Measurements from ENCODE around the gene TSPAN11.

Gene TSPAN11

DNA sequence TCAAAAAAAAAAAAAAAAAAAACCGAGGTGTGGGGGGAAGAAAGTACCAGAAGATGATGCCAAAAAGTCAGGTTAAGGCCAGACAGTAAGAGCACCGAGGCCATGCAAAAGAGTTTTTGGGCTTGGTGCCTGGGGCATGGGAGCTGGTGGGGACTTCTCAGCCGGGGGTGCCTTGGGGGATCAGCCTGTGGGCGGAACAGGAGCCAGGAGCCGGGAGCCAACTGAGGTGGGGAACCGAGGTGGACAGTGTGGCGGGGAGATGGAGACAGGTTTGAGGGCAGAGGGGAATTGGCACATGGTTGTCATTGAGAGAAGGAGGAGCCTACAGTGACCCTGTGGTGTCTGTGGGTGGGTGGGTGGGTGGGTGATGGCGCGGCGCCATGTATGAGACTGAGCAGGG lies 33.2 kb downstream of the TSPAN11 start:
- no peak for DNase-seq (ENCODE audit: low spot score)

DNA sequence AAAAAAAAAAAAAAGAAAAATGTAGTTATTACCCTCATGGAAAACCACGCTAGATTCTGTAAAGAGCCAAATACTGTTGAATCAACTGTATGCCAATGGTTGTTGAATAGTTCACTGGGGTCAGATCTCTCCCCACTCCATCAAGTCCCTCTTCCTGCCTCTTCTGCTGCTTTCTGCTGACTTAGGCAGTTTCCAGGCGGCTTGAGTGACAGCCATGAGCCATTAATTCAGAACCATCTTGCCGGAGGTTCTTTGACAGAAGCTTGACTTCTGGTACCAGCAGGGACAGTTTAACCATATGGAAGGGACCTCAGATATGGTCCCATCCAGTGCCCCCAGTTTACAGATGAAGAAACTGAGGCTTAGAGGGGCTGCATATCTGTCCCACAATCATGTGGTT lies 34.5 kb downstream of the TSPAN11 start:
- no peak for DNase-seq (ENCODE audit: low spot score)

DNA sequence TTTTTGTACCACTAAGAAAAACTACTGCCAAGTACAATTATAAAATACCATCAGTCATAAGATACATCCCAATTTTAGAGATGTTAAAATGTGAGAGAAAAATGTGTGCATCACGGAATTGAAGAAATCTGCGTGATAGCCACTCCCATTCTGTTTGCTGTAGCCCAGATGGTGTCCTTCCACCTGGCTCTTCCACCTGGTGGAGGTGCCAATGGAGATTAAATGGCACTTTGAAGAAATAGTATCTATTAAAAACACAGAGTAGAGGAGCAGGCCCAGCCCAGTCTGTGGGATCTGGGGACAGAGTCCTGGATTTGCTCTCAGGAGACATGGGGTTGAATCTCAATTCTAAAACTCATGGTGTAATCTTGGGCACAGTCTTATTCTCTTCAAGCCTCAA lies 35.5 kb downstream of the TSPAN11 start:
- no peak for DNase-seq (ENCODE audit: low spot score)

DNA sequence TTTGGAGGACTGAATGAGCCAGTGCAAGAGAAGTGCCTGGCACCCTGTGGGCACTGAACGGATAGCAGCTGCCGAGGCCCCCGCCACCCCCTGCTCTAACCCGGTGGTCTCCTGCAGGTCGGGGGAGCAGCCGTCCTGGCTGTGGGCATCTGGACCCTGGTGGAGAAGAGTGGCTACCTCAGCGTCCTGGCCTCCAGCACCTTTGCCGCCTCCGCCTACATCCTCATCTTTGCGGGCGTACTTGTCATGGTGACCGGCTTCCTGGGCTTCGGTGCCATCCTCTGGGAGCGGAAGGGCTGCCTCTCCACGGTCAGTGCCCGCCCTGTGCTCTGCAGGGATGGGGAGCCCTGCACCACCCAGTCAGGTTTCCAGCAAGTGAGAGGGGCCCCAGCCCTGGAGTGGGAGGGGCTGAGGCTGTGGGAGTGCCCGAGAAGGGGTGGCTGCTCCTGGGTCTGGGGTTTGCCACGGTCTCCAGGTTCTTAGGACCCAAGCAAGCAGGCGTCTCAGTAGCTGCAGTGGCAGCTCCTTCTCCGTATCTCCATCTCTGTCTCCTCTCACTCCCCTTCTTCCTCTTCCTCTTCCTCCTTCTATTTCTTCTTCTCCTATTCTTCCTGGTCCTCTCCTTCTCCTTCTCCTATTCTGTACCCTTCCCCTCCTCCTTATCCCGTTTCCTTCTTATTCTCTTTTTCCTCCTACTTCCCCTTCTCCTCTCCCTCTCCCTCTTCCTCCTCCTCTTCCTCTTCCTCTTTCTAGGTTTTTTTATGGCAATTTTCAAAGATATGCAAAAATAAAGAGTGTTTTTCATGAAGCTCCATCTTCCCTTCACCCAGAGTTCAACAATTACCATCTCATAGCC lies 37.4 kb downstream of the TSPAN11 start:
- DNase-seq (ENCODE audit: low spot score) = no peak

DNA sequence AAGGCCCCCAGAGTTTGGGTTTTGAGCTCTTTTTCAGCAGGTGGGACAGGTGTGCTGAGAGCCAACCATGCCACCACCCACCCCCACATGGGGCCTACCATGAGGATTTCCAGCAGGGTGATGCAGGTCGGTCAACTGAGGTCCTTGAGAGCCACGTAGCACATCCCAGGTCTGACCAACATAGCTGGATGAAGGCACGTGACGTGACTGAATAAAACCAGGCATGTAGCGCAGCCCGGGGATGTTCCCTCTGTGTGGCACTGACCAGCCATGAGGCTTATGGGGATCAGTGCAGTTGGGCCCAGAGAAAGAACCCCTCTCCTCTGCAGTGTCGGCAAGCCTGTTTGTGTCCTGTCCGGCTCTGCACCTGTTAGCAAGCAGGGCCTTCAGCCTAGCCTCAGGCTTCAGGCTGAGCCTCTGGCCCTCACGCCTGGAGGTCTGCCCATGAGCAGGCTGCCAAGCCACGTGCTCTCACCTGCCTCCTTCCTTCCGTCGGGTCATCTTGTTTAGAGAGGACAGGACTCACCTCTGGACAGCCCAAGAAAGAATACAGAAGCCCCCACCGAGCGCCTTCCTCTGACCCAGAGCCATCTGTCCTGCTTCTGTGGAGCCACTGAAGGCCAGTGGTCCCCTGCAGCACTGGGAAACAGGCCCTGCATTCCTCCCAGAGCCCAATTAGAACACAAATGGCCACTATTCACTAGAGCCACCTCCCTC lies 38.5 kb downstream of the TSPAN11 start:
- no peak for DNase-seq (ENCODE audit: low spot score)

DNA sequence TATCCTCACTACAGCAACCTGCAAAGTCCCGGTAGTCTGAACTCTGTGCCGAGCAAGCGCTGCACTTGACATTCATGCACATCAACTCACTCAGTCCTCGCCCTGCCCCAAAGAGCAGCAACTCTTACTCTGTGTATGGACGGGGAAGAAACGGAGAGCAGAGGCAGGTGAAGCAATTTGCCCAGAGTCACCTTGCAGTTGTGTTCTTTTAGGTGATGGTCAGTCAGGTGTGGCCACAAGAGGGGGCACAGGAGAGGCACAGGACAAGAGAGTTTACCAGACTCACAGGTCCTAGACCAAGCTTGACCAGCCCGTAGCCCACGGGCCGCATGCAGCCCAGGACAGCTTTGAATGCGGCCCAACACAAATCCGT lies 39.1 kb downstream of the TSPAN11 start:
- no peak for DNase-seq (ENCODE audit: low spot score)

DNA sequence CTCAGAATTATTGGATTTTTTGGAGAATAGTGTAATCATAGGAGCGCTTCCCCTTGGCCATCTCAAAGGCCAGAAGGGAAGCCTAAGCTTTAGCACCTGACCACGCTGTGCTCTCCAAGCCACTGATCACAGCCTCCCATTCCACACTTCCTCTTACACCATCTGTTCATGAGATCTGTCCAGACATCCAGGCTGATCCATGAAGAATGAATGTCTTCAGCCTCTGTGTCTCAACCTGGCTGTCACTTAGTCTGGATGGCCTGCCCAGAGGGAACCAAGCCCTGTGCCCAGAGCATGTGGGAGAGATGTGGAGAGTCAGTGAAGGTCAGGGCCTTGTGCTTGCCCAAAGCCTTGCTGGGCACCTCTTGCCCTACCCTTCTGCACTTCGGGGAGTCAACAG lies 40.5 kb downstream of the TSPAN11 start:
- no peak for DNase-seq (ENCODE audit: low spot score)

DNA sequence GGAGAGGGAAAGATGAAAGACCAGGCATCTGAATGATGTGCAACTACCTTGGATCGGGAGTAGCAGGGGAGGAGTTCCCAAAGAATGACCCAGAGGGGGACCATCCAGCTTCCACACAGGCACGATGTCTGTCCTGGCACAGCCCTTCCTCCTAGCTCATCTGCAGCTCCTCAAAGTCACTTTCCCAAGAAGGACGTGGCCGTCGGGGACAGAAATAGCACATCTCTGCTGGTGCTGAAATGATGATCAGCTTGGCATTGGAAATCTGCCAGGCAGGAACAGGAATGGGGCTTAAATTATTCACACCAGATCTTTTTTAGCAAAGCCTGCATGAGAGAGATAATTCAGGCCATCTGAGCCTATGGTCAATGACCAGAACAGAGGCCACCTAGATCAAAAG lies 41.7 kb downstream of the TSPAN11 start:
- DNase-seq (ENCODE audit: low spot score) = no peak

DNA sequence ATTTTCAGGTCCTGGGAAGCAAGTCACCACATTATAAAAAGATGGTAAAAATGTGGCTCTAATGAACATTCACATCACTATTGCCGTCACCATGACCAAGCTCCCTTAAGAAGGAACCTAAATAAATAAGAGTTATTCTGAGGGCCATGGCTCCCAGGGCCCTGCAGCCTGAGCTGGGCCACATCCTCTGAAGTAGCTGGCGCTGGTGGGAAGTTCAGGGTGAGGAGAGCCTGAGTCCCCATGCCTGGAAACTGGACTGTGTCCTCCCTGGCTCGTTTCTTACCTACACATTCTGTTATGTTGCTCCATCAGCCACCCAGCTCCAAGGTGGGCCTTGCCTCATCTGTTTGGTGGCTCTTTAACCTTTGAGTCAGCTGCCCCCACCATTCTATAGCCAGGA lies 42.5 kb downstream of the TSPAN11 start:
- no peak for DNase-seq (ENCODE audit: low spot score)

DNA sequence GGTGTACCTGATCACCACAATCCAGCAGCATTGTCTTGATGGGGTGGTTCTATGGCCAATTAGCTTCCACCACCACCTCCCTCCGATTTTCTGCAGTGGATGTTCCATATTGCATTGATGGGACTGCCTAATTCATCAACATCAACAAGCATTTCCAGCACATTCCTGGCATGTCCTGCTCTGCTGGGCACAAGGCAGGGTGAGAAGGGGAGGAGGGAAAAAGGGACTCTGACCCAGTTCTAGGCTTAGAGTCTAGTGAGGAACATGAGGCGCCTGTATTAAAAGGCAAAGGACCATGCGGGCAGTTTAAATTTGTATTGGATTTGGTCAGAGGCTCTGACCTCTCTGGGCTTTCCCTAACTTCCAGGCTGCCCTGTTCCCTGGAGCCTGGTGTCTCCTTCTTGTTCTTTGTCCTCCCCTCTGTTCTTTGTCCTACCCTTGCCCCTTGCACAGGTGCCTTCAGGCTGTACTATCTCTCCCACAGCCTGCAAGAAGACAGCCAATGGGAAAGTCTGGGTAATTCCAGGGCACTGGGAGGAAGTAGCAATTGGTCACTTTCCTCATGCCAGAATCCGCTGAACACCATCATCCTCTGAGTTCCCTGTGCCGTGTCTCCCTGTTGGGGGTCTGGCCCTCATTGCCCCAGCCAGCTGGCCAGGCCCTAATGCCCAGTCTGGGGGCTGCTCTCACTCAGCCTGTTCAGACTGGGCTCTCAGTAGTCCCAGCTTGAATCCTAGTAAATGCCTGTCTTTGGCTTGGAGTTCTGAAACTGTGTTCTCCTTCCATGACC lies 43.3 kb downstream of the TSPAN11 start:
- no peak for DNase-seq (ENCODE audit: low spot score)

DNA sequence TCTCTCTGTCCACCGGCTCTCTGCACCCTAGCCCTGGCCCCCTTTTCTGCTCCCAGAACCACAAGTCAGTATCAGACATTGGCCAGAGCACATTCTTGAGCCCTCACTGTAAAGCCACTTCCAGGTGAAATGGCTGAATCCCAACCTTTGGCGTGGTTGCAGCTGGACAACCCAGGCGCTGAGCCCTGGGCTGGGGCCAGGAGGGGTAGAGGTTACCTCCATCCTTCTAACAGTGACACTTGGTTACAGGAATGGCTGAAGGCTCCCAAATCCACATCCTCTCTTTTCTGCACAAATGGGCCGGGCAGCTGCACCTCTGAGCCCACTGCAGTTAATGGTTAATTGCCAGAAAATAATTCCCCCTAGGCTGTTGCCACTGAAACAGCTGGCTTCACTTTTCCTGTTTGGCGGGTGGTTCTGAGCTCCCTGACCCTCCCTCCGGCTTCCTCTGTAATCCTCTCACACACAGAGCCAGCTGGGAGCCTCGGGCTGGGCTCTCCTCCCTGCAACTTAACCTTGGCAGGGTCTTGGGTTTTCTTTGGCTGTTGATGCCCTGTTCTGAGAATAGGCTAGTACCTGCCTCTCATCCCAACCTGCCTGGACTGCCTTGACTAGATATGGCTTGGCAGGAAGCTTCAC lies 44.1 kb downstream of the TSPAN11 start:
- peak; percentile 51 for DNase-seq (ENCODE audit: low spot score)

DNA sequence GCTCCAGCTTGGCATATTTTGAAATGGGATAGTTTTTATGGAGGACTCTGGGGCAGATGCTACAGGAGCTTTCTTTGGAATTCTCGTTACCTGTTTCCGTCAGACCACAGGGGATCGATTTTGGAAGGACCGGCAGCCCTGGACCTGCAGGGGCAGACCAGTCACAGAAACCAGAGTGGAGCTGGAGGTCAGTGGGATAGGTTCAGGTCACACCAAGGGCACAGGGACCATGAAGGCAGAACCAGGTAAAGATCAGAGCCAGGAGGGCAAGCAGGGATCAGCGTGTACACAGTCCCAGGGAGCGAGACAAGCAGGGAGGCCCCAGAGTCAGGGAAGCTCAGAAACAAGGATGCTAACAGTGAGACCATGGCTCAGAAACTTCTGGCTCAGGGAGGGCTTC lies 45.5 kb downstream of the TSPAN11 start:
- no peak for DNase-seq (ENCODE audit: low spot score)

DNA sequence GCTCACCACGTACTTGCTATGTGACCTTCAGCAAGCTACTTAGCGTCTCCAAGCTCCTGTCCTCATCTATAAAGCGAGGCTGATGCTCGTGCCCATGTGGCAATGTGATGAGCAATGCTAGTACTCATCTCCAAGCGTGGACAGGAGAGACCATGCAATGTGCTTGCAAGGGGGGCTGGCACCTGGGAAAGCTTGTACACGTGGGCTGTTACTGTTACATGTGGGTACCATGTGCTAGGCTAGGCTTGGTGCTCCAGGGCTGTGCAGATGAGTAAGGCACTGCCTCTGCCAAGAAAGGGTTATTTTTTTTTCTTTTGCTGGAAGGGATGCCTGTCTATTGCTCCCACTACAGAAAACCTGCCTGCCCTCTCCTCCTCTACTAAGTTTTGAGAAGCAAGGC lies 46.6 kb downstream of the TSPAN11 start:
- no peak for DNase-seq (ENCODE audit: low spot score)

DNA sequence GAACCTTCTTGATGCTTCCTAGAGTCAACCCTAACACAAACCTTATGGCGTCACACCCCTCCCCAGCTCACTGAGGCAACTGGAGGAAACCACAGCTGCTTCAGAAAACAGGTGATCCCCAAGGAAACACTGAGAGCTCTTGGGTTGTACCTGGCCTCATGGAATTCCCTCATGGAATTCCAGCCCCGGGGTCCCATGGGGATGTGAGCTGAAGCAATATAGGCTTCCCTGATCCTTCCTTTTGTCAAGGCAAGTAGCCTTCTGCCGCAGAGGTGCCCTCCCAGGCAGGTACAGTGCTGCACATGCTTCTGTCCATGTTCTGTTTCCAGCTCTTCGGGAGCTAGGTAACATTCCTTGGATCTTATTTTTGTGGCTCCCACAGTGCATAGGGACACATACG lies 47.3 kb downstream of the TSPAN11 start:
- DNase-seq (ENCODE audit: low spot score) = no peak

DNA sequence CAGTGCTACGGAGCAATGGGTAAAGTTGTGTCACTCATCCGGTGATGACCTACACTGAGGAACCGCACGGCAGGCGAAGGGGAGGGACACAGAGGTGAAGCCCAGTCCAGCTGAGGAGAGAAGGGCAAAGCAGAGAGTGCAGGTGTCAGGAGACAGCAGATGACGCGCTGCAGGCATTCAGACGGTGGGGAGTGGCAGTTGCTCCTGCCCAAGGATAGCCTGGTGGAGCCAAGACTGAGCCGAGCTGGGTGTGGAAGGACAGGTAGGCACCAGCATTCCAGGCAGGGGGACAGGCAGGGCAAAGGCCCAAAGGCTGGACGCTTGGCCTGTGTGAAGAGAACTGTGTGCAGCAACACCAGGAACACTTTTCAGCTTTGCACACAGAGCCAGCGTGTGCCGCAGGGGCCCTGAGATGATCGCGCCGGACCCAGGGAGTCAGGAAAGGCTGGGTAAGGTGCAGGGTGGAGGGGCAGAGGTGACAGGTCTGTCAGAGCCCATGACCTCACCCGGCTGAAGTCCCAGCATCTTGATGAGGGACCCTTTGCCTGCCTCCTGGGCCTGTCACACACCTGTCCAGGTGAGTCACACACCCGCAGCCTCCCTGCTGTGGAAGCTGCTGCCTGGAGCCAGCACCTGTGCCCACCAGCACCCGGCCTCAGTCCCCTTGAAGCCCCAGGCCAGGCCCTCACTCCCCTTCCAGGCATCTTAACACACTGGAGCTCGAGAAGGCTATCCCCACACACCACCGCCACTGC lies 48.4 kb downstream of the TSPAN11 start:
- no peak for DNase-seq (ENCODE audit: low spot score)

DNA sequence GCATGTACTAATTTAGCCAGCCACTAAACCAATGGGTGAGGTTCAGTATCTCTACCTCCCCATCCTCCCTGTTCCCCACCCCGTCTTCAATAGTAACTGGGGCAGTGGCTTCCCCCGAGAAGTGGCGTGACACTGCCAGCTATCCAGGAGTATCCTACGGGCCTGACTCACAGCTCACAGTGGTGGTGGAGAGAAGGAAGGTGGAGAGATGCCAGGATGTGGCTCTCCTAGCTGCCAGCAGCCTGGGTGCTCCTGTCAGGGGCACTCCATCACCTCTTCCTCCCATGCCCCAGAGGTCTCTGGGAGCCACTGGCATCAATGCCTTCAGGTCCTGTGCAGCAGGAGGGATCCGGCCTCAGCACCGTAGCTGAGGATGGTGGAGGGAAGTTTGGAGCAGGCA lies 49.0 kb downstream of the TSPAN11 start:
- no peak for DNase-seq (ENCODE audit: low spot score)

DNA sequence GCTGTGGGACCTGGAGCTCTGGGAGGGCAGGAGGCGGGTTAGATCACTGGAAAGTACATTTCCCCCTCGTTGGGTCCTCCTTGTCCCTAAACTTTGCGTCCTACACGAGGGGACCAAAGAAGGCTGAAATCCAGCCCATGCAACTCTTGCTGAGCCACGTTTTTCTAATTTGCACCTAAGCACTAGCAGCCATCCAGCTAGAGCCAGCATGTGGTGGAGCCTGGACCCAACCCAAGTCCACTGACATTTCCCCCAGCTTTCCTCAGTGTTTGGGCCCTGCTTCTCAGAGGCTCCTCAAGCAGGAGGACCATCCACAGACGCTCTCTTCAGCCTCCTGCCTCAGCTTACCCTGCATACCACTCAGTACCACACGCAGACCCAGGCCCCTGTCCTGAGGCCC lies 49.7 kb downstream of the TSPAN11 start:
- no peak for DNase-seq (ENCODE audit: low spot score)

DNA sequence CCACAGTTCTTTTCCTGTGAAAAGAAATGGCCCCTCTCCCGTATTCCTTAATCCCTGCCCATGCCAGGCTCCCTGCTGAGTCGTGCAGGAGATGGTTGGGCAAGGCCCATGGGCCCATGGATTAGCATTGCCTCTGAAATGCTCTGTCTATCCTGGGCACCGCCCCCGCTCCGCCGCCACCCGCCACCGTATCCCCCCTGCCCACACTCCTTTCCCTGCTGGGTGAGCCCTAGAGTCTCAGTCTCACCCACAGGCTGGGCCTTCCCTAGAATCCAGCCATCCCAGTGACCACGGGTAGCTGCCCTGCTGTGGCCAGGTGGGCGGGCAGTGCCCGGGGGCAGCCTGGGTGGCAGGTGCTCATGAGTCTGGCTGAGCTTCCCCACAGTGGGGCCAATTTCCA lies 50.6 kb downstream of the TSPAN11 start:
- no peak for DNase-seq (ENCODE audit: low spot score)

DNA sequence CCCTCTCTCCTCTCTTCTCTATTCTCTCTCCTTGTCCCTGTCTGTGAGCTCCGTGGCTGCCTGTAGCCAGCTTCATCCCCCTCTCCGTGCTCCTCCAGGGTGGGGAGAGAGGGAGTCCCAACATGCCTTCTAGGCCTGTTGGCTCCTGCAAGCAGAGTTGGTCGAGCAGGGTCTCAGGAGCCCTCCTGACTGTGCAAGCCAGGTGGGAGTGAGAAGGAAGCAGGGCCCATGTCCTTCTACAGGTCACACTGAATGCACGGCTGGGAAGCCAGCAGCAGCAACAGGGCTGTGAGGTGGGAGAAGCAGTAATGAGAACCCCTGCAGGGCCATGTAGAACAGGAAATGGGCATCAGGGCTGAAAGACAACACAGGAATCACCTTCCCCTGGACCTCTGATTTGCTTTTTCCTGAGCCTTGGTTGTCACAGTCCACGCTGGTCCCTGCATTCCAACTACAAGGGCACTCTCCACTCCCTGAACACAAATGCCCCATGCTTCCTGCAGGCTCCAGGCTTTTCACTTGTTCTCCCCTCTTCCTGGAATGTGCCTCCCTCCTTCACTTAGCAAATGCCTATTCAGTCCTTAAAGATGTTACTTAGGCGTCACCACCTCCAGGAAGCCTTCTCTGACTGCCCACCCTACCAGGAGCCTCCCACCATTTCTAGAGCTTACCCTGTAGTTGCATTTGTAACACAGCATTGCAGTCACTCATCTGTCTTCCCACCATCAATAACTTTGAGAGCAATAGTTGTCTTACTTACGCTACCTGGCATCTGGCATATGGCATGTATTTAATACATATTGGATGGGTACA lies 51.2 kb downstream of the TSPAN11 start:
- no peak for DNase-seq (ENCODE audit: low spot score)

DNA sequence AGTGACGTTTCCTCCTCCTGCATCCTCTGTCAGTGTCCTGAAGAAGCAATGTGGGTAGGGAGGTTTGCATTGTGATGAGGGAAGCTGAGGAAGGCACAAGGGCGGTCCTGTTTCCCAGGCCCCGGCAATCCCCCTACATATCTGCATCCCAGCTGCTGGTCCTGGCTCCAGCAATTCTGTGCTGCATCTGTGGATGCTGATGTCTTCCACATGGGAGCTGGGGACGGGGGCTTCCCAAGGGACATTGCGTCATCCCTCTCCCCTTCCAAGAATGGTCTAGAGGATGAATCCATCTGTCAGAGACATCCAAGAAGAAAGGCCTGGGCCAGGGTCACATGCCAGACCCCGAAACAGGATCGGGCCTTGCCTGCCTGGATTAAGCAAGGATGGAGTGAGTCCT lies 52.1 kb downstream of the TSPAN11 start:
- DNase-seq (ENCODE audit: low spot score) = no peak

Data from D341Med (cell line).